Loucy (cell line): ENCODE data around the gene HOXA7.

Experiments used
- H2AFZ ChIP-seq: fragments of 200-600 bp; sonication (generic); 2 replicates; pipeline ENCODE4 v1.6.0; 2016; ENCODE audit warnings: antibody characterized with exemption, mild to moderate bottlenecking, low read length, moderate library complexity
- H3F3A ChIP-seq: fragments of 200-600 bp; 2 replicates; pipeline ENCODE4 v1.6.0; 2016; ENCODE audit warnings: antibody characterized with exemption, low read depth, mild to moderate bottlenecking
- H3K27me3 ChIP-seq: fragments of 200-600 bp; sonication (generic); 2 replicates; pipeline ENCODE4 v1.6.1; 2014; ENCODE audit warnings: low read length, mild to moderate bottlenecking; ENCODE audit not compliant: insufficient read depth, poor library complexity, severe bottlenecking
- H3K36me3 ChIP-seq: fragments of 200-600 bp; sonication (generic); 2 replicates; pipeline ENCODE4 v1.6.1; 2016; ENCODE audit warnings: low read length; ENCODE audit not compliant: insufficient read depth
- H3K4me1 ChIP-seq: fragments of 200-600 bp; sonication (generic); 2 replicates; pipeline ENCODE4 v1.5.1; 2014; ENCODE audit warnings: low read length, mild to moderate bottlenecking; ENCODE audit not compliant: insufficient read depth, poor library complexity, severe bottlenecking
- H3K4me2 ChIP-seq: fragments of 200-600 bp; sonication (generic); 2 replicates; pipeline ENCODE4 v1.6.0; 2014; ENCODE audit warnings: antibody characterized with exemption, low read length, low read depth, mild to moderate bottlenecking; ENCODE audit not compliant: poor library complexity, severe bottlenecking
- H3K4me3 ChIP-seq: fragments of 200-600 bp; sonication (generic); 2 replicates; pipeline ENCODE4 v1.5.1; 2014; ENCODE audit warnings: low read length, mild to moderate bottlenecking, mixed read lengths; ENCODE audit not compliant: poor library complexity, severe bottlenecking
- H3K79me2 ChIP-seq: fragments of 200-600 bp; sonication (generic); 2 replicates; pipeline ENCODE4 v1.6.1; 2014; ENCODE audit warnings: low read length; ENCODE audit not compliant: insufficient read depth
- H3K9ac ChIP-seq: fragments of 200-600 bp; sonication (generic); 2 replicates; pipeline ENCODE4 v1.6.0; 2014; ENCODE audit warnings: mild to moderate bottlenecking, low read depth, low read length, moderate library complexity; ENCODE audit not compliant: poor library complexity, severe bottlenecking
- H3K9me2 ChIP-seq: fragments of 200-600 bp; sonication (generic); replicated peaks from 2 replicates; pipeline ENCODE4 v1.6.1; 2016; ENCODE audit warnings: low read depth, low read length, mixed read lengths
- H3K9me3 ChIP-seq: fragments of 200-600 bp; sonication (generic); 2 replicates; pipeline ENCODE4 v1.6.1; 2014; ENCODE audit warnings: mild to moderate bottlenecking, antibody characterized with exemption, low read length, low read depth; ENCODE audit not compliant: insufficient read depth
- H4K20me1 ChIP-seq: fragments of 200-600 bp; sonication (generic); 2 replicates; pipeline ENCODE4 v1.6.0; 2014; ENCODE audit warnings: antibody characterized with exemption, low read length, mild to moderate bottlenecking; ENCODE audit not compliant: insufficient read depth, poor library complexity, severe bottlenecking
- CTCF ChIP-seq: fragments of 200-600 bp; sonication (generic); conservative IDR thresholded peaks from 2 replicates; pipeline ENCODE4 v1.5.1; 2014; ENCODE audit warnings: mild to moderate bottlenecking, antibody characterized with exemption, low read length
- EZH2phosphoT487 ChIP-seq: fragments of 200-600 bp; IDR thresholded peaks from 2 replicates; pipeline ENCODE4 v1.6.1; 2018; ENCODE audit warnings: antibody characterized with exemption, mild to moderate bottlenecking, moderate library complexity, borderline replicate concordance

The HOXA7 gene

GRCh38 chr7:27125986-27126394, 30.5 kb downstream of the HOXA7 start:
- H3K9me2 ChIP-seq = no peaks in the 10 kb centered on the region
- H3K9me3 ChIP-seq = no peaks in the 10 kb centered on the region
- peaks cover 88% of the 10 kb centered on the region; the same call in 1 of the 2 replicates for H3K36me3 ChIP-seq
- no peak overlapping the region for H3K4me3 ChIP-seq
- H2AFZ ChIP-seq = no peak overlapping the region
- no peaks in the 10 kb centered on the region for H3K4me1 ChIP-seq
- H3K79me2 ChIP-seq = peaks cover 98% of the 10 kb centered on the region
- H3K4me2 ChIP-seq = no peak overlapping the region
- no peaks in the 10 kb centered on the region for H3F3A ChIP-seq
- TF ChIP-seq EZH2phosphoT487 = no peak
- TF ChIP-seq CTCF = no peak
- no peak overlapping the region for H3K9ac ChIP-seq
- no peaks in the 10 kb centered on the region for H3K27me3 ChIP-seq
- peaks cover 61% of the 10 kb centered on the region for H4K20me1 ChIP-seq

GRCh38 chr7:27124902-27125689, 31.4 kb downstream of the HOXA7 start:
- Histone ChIP-seq H3F3A (no peaks in the 10 kb centered on the region), H3K4me1 (no peaks in the 10 kb centered on the region), H3K4me3 (no peak overlapping the region), H3K4me2 (no peak overlapping the region), H3K79me2 (peaks cover 99% of the 10 kb centered on the region), H2AFZ (no peak overlapping the region), H3K9me2 (no peaks in the 10 kb centered on the region), H3K36me3 (peaks cover 95% of the 10 kb centered on the region; the same call in 1 of the 2 replicates), H3K27me3 (no peaks in the 10 kb centered on the region), H3K9ac (no peak overlapping the region), H3K9me3 (no peaks in the 10 kb centered on the region), H4K20me1 (peaks cover 61% of the 10 kb centered on the region)
- TF ChIP-seq CTCF (no peak), EZH2phosphoT487 (no peak)

GRCh38 chr7:27124096-27124901, 32.2 kb downstream of the HOXA7 start:
- Histone ChIP-seq H3K36me3 (peaks cover 98% of the 10 kb centered on the region; the same call in 1 of the 2 replicates), H4K20me1 (peaks cover 56% of the 10 kb centered on the region), H3F3A (no peaks in the 10 kb centered on the region), H2AFZ (no peak overlapping the region), H3K4me2 (no peak overlapping the region), H3K9me3 (no peaks in the 10 kb centered on the region), H3K9ac (no peak overlapping the region), H3K4me1 (no peaks in the 10 kb centered on the region), H3K27me3 (no peaks in the 10 kb centered on the region), H3K4me3 (no peak overlapping the region), H3K9me2 (no peaks in the 10 kb centered on the region), H3K79me2 (peaks cover 99% of the 10 kb centered on the region)
- no peak for TF ChIP-seq CTCF
- TF ChIP-seq EZH2phosphoT487 = no peak
